CD4-positive, alpha-beta T cell treated with Interleukin-15 for 4 hours (primary cell): ENCODE measurements around the gene CUZD1.
"Not testable (repeated sequence)": the region's sequence is repeated elsewhere in the genome, so short reads cannot be mapped to it uniquely, and the experiment has no call there.

Source experiments
- DNase-seq: peaks from one replicate; pipeline ENCODE4 v3.0.0-alpha.2; 2020; ENCODE audit warnings: low spot score

Gene CUZD1, protein sequence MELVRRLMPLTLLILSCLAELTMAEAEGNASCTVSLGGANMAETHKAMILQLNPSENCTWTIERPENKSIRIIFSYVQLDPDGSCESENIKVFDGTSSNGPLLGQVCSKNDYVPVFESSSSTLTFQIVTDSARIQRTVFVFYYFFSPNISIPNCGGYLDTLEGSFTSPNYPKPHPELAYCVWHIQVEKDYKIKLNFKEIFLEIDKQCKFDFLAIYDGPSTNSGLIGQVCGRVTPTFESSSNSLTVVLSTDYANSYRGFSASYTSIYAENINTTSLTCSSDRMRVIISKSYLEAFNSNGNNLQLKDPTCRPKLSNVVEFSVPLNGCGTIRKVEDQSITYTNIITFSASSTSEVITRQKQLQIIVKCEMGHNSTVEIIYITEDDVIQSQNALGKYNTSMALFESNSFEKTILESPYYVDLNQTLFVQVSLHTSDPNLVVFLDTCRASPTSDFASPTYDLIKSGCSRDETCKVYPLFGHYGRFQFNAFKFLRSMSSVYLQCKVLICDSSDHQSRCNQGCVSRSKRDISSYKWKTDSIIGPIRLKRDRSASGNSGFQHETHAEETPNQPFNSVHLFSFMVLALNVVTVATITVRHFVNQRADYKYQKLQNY

GRCh38 chr10:122845783-122846332 lies at the start of gene CUZD1:
CUZD1 (minus strand) TSS chr10:122845857; CDS start chr10:122845843, 14 bp downstream.
- DNase-seq: no peak

GRCh38 chr10:122894261-122894944 lies 48.7 kb upstream of the CUZD1 start:
- no peak for DNase-seq

GRCh38 chr10:122884166-122884565 lies 38.5 kb upstream of the CUZD1 start:
- DNase-seq: no peak

GRCh38 chr10:122882766-122883165 lies 37.1 kb upstream of the CUZD1 start:
- no peak for DNase-seq

GRCh38 chr10:122879339-122880273 lies 33.9 kb upstream of the CUZD1 start, which contains the start of gene FAM24B:
FAM24B (minus strand) TSS chr10:122879581; CDS start chr10:122850515, 29,066 bp downstream.
- peak; percentile 97 for DNase-seq

- peak; percentile 12 for DNase-seq
Observed at GRCh38 chr10:122878799-122879338, 33.2 kb upstream of the CUZD1 start.

- DNase-seq: no peak
Observed at GRCh38 chr10:122877264-122877663, 31.6 kb upstream of the CUZD1 start.

- no peak for DNase-seq
Observed at GRCh38 chr10:122876467-122876855, 30.8 kb upstream of the CUZD1 start.

DNA sequence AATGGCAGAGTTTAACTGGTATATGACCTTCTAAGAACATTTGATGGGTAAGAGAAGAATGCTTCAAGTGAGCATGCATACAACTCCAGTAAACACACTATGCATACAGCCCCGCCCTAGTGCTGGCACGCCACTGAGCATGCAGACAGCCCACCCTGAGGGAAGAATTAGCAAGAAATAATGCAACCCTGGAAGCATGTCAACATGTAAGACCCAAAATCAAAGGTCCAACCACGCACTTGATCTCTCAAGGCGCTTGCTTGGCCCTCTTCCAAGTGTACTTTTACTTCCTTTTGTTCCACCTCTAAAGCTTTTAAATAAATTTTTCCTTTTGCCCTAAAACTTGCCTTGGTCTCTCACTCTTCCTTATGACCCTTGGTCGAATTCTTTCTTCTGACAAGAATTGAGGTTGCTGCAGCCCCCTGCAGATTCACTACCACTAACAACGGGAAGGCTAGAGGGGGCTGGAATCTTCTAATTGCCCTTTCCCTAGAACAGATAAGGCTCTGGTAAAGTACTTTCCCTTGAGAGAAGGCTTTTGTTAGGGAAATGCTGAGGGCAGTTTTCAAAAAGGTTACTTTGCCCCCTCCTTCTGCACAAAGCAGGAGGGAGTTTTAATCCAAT lies 30.3 kb upstream of the CUZD1 start:
- DNase-seq: no peak

DNA sequence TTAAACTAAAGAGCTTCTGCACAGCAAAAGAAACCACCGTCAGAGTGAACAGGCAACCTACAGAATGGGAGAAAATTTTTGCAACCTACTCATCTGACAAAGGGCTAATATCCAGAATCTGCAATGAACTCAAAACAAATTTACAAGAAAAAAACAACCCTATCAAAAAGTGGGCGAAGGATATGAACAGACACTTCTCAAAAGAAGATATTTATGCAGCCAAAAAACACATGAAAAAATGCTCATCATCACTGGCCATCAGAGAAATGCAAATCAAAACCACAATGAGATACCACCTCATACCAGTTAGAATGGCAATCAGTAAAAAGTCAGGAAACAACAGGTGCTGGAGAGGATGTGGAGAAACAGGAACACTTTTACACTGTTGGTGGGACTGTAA lies 26.3 kb upstream of the CUZD1 start:
- not testable (repeated sequence) for DNase-seq

GRCh38 chr10:122868768-122869167 lies 23.1 kb upstream of the CUZD1 start:
- not testable (repeated sequence) for DNase-seq

DNA sequence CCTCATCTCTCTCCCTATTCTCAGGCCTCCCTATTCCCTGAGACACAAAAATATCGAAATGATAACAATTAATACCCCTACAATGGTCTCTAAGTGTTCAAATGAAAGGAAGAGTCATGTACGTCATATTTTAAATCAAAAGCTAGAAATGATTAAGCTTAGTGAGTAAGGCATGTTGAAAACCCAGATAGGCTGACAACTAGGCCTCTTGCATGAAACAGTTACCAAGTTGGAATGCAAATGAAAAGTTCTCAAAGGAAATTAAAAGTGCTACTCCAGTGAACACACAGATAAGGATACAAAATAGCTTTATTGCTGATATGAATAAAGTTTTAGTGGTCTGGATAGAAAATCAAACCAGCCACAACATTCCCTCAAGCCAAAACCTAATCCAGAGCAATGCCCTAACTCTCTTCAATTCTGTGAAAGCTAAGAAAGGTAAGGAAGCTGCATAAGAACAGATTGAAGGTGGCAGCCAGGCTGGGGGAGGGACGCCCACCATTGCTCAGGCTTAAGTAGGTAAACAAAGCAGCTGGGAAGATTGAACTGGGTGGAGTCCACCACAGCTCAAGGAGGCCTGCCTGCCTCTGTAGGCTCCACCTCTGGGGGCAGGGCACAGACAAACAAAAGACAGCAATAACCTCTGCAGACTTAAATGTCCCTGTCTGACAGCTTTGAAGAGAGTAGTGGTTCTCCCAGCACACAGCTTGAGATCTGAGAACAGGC lies 21.3 kb upstream of the CUZD1 start:
- DNase-seq: not testable (repeated sequence)

DNA sequence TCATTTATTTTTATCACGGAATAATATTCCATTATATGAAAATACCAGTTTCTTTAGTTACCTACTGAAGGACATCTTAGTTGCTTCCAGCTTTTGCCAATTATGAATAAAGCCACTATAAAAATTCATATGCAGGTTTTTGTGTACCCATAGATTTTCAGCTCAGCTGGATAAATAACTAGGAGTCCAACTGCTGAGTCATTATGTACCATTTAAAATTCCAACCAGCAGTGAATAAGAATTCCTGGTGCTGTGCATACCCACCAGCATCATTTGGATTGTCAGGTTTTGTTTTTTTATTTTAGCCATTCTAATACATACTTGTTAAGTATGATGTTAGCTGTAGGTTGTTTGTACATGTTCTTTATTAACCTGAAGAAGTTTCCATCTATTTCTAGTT lies 19.2 kb upstream of the CUZD1 start:
- DNase-seq: no peak

DNA sequence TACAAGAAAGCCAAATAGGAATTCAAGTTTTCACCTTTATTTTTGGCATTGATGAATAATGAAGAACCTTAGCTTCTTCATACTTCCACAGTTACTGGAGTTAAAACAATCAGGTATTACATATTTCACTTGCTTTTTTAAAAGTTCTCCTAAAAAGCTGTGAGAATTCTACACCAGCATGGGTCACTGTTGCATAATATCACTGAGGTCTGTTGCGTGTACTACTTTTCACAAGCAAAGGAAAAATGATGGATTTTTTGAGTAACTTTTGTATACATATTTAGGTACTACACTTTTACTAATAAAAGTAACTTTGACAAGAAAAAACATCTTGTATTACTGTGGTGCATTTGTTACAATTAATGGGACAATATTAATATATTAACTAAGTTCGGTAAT lies 18.5 kb upstream of the CUZD1 start:
- DNase-seq: no peak

DNA sequence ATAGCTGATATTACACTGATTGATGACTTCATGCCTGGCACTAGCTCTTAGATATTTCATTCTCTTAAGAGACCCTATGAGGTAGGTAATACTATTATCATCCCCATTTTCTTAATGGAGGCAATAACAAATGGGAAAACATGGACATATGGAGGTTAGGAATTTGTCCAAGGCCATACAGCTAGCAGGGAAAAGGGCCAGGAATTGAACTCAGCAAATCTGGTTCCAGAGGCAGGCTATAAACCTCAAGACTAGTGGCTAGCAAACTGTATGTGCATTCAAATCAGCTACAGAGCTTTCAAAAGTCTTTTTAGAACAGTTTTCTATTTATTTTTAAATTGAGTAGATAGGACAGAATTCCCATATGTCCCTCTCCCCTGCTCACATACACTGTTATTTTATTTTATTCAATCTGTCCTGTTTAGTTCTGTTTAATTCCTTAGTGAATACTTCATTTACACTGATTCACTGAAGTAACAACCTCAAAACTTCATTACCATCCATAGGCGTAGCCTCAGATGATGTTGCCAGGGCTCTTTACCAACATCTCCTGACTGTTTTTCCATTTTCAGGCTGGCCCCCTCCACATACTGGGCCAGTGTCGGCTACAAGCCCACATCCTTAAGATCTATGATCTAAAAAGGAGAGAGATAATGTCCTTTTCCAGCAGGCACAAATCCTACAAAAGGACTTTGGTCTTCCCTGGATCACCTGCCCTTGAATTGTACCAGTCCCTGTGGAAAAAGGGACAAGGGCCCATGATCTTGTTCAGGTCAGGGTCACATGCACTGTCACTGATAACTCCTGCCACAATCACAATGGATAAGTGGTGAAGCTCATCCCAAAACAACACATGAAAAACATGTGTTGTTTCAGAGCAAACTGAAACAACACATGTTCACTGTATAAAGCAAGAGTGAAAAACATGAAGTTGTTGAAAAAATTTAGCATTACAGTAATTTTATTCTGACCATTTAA lies 17.8 kb upstream of the CUZD1 start:
- DNase-seq: no peak

GRCh38 chr10:122861711-122862161 lies 16.1 kb upstream of the CUZD1 start:
- DNase-seq: no peak

GRCh38 chr10:122859527-122859926 lies 13.9 kb upstream of the CUZD1 start:
- no peak for DNase-seq

GRCh38 chr10:122858042-122858441 lies 12.4 kb upstream of the CUZD1 start:
- DNase-seq: not testable (repeated sequence)

GRCh38 chr10:122856902-122857301 lies 11.2 kb upstream of the CUZD1 start:
- no peak for DNase-seq
